B cell (primary cell): ENCODE data around the gene SSTR1. TPM values are rescaled to one million over a fixed set of nuclear protein-coding genes. Genes with fewer than 3 reads are reported as not detected.

ENCODE experiments used
- ATAC-seq: fragments of 200-7000 bp; cut with Tn5 transposase; one replicate; pipeline ENCODE4 v1.10.0; 2021; ENCODE audit warnings: low read depth, mild to moderate bottlenecking, moderate number of reproducible peaks, moderate library complexity
- CTCF ChIA-PET: fragments of 350-600 bp; sonication (Branson Sonifier 250); formaldehyde crosslinking; loops from one replicate; lab custom pipeline; 2021; ENCODE audit warnings: antibody characterized with exemption, inconsistent platforms; lab: Charles Lee
- POLR2A ChIA-PET: fragments of 350-600 bp; sonication (Branson Sonifier 250); formaldehyde crosslinking; loops from one replicate; lab custom pipeline; 2021; ENCODE audit warnings: antibody characterized with exemption; lab: Charles Lee
- DNase-seq: peaks from one replicate; pipeline ENCODE4 v3.0.0; 2013
- H2AFZ ChIP-seq: 2 replicates; pipeline ENCODE4 v1.6.1; 2012; ENCODE audit warnings: mild to moderate bottlenecking, low read depth, low read length; ENCODE audit not compliant: insufficient read depth, poor library complexity, severe bottlenecking
- H3K27ac ChIP-seq, 2 donors: 1 replicate in 1 of 2; 2 replicates in 1 of 2; pipeline ENCODE4 v1.5.1; 2012 to 2013; ENCODE audit warnings: low read length in 2 of 2, mild to moderate bottlenecking in 2 of 2, moderate library complexity in 1 of 2
- H3K27me3 ChIP-seq, 4 experiments: fragments of 200-600 bp in 1 of 4; sonication (generic) in 1 of 4; replicated peaks in 1 of 4; 1 replicate in 2 of 4; 2 replicates in 2 of 4; pipeline versions ENCODE4 v1.6.1 to v1.7.0; 2013 to 2016; ENCODE audit warnings: low read length in 3 of 4, mild to moderate bottlenecking in 2 of 4, mixed read lengths in 1 of 4, moderate library complexity in 1 of 4; ENCODE audit not compliant: insufficient read depth in 4 of 4, control insufficient read depth in 3 of 4; ENCODE audit errors: control extremely low read depth in 1 of 4
- H3K36me3 ChIP-seq, 2 experiments: replicated peaks in 1 of 2; 1 replicate in 1 of 2; 2 replicates in 1 of 2; pipeline versions ENCODE4 v1.6.1 to v1.7.1; 2013; ENCODE audit warnings: low read length in 1 of 2; ENCODE audit not compliant: insufficient read depth in 2 of 2, control insufficient read depth in 1 of 2; ENCODE audit errors: control extremely low read depth in 1 of 2, extremely low read depth in 1 of 2
- H3K4me1 ChIP-seq, 2 donors: fragments of 200-600 bp in 1 of 2; sonication (generic) in 1 of 2; 1 replicate in 1 of 2; 2 replicates in 1 of 2; pipeline versions ENCODE4 v1.5.1 to v1.6.1; 2013 to 2017; ENCODE audit warnings: low read length in 2 of 2; ENCODE audit not compliant: control insufficient read depth in 2 of 2, insufficient read depth in 2 of 2
- H3K4me2 ChIP-seq: replicated peaks from 2 replicates; pipeline ENCODE3; 2012; ENCODE audit warnings: mild to moderate bottlenecking, low read depth, low read length; ENCODE audit not compliant: poor library complexity, severe bottlenecking
- H3K4me3 ChIP-seq, 5 experiments: fragments of 200-600 bp in 1 of 5; sonication (generic) in 1 of 5; 1 replicate in 3 of 5; 2 replicates in 2 of 5; pipeline versions ENCODE4 v1.5.1 to v1.7.0; 2011 to 2016; ENCODE audit warnings: low read length in 4 of 5, mild to moderate bottlenecking in 4 of 5, low read depth in 2 of 5, control low read depth in 1 of 5, moderate library complexity in 1 of 5; ENCODE audit not compliant: insufficient read depth in 1 of 5; ENCODE audit errors: control extremely low read depth in 1 of 5, extremely low read depth in 1 of 5
- H3K79me2 ChIP-seq: fragments of 200-600 bp; sonication (generic); one replicate; pipeline ENCODE4 v1.6.0; 2016; ENCODE audit warnings: low read length; ENCODE audit not compliant: control insufficient read depth, insufficient read depth
- H3K9ac ChIP-seq: fragments of 200-600 bp; sonication (generic); 2 replicates; pipeline ENCODE4 v1.6.1; 2017; ENCODE audit warnings: mild to moderate bottlenecking, low read length, moderate library complexity
- H3K9me3 ChIP-seq, 3 donors: one replicate each; pipeline versions ENCODE4 v1.6.1 to v1.7.1; 2013; ENCODE audit warnings: low read length in 2 of 3; ENCODE audit not compliant: control insufficient read depth in 2 of 3, insufficient read depth in 1 of 3; ENCODE audit errors: control extremely low read depth in 1 of 3
- H4K20me1 ChIP-seq: 2 replicates; pipeline ENCODE4 v1.6.0; 2012; ENCODE audit warnings: mild to moderate bottlenecking, low read length; ENCODE audit not compliant: insufficient read depth, control insufficient read depth, poor library complexity, severe bottlenecking
- H3K27ac Mint-ChIP-seq: one replicate; pipeline ENCODE4 v1.8.0; 2021; ENCODE audit warnings: mixed read lengths
- H3K27me3 Mint-ChIP-seq: one replicate; pipeline ENCODE4 v1.8.0; 2021; ENCODE audit warnings: mixed read lengths
- H3K4me1 Mint-ChIP-seq: one replicate; pipeline ENCODE4 v1.8.0; 2021; ENCODE audit warnings: mixed read lengths
- H3K4me3 Mint-ChIP-seq: one replicate; pipeline ENCODE4 v1.8.0; 2021; ENCODE audit warnings: mixed read lengths
- H3K9me3 Mint-ChIP-seq: one replicate; pipeline ENCODE4 v1.8.0; 2022; ENCODE audit warnings: mixed read lengths; ENCODE audit not compliant: insufficient read depth
- CTCF ChIP-seq: fragments of 200-600 bp; IDR thresholded peaks from one replicate; pipeline ENCODE4 v1.8.0; 2022; ENCODE audit warnings: antibody characterized with exemption, mild to moderate bottlenecking
- EZH2 ChIP-seq: IDR thresholded peaks from 2 replicates; pipeline ENCODE4 v1.6.1; 2012; ENCODE audit warnings: borderline replicate concordance, low read depth, mild to moderate bottlenecking, moderate library complexity, low read length; ENCODE audit not compliant: insufficient read depth, poor library complexity, severe bottlenecking
- WGBS: methylation state at CpG from one replicate; pipeline ENCODE4 v1.1.5; 2013; ENCODE audit warnings: missing lambda C conversion rate; ENCODE audit not compliant: insufficient coverage; 5-methylcytosine and 5-hydroxymethylcytosine counted together
- intact Hi-C: fragments of 100-400 bp; cut with micrococcal nuclease; formaldehyde crosslinking; loops from one replicate; pipeline ENCODE4 v1.10.0; 2022
- polyA plus RNA-seq: library from polyadenylated mRNA; depleted of rRNA; stranded (reverse); fragments of >200 nt; gene quantifications from 2 replicates; pipeline ENCODE4 v1.2.3, GENCODE V29; 2012
- total RNA-seq, 2 donors: library from RNA; stranded (reverse); fragments of 120-200 nt in 1 of 2; gene quantifications; 1 replicate in 1 of 2; 2 replicates in 1 of 2; pipeline versions ENCODE4 v1.2.3 to v1.2.4, GENCODE V29; 2013 to 2022

The SSTR1 gene
- total and polyA plus RNA-seq, 2 donors (not counting 1 experiment from before 2014, with no cell fraction given): not detected

GRCh38 chr14:38168416-38168815, 39.3 kb upstream of the SSTR1 start:
- Mint-ChIP-seq H3K27ac (no peak overlapping the region), H3K4me3 (no peak overlapping the region), H3K4me1 (no peaks in the 10 kb centered on the region), H3K27me3 (no peaks in the 10 kb centered on the region), H3K9me3 (no peaks in the 10 kb centered on the region)
- H3K4me2 ChIP-seq: no peak overlapping the region
- no peaks in the 10 kb centered on the region for H3K9me3 ChIP-seq
- intact Hi-C loops: no loop called here
- ATAC-seq (no peak), DNase-seq (no peak)
- H3K4me3 ChIP-seq: no peak overlapping the region
- H4K20me1 ChIP-seq: no peaks in the 10 kb centered on the region
- no peaks in the 10 kb centered on the region for H3K4me1 ChIP-seq
- TF ChIP-seq EZH2 (no peak), CTCF (no peak)
- no CpG with 5 or more reads among the region's 2 CpGs for WGBS
- ChIA-PET CTCF (no interaction called here), POLR2A (no interaction called here)
- no peak overlapping the region for H2AFZ ChIP-seq
- no peaks in the 10 kb centered on the region for H3K27me3 ChIP-seq
- H3K27ac ChIP-seq: no peak overlapping the region
- H3K79me2 ChIP-seq: no peaks in the 10 kb centered on the region
- H3K9ac ChIP-seq: no peak overlapping the region
- no peaks in the 10 kb centered on the region for H3K36me3 ChIP-seq

- ChIA-PET CTCF (no interaction called here), POLR2A (no interaction called here)
- Mint-ChIP-seq H3K9me3 (no peaks in the 10 kb centered on the region), H3K4me3 (no peak overlapping the region), H3K27ac (no peak overlapping the region), H3K4me1 (no peaks in the 10 kb centered on the region), H3K27me3 (no peaks in the 10 kb centered on the region)
- ATAC-seq (no peak), DNase-seq (no peak)
- no peak overlapping the region for H3K4me3 ChIP-seq
- H3K79me2 ChIP-seq: no peaks in the 10 kb centered on the region
- H3K4me2 ChIP-seq: no peak overlapping the region
- H3K27ac ChIP-seq: no peak overlapping the region
- WGBS: 86% methylated on average over 2 of the region's 2 CpGs
- intact Hi-C loops: no loop called here
- no peaks in the 10 kb centered on the region for H4K20me1 ChIP-seq
- H2AFZ ChIP-seq: no peak overlapping the region
- no peak overlapping the region for H3K9ac ChIP-seq
- no peaks in the 10 kb centered on the region for H3K9me3 ChIP-seq
- no peak for TF ChIP-seq CTCF
- no peak for TF ChIP-seq EZH2
- H3K36me3 ChIP-seq: no peaks in the 10 kb centered on the region
- no peaks in the 10 kb centered on the region for H3K27me3 ChIP-seq
- no peaks in the 10 kb centered on the region for H3K4me1 ChIP-seq
Observed at GRCh38 chr14:38171197-38171596, 36.5 kb upstream of the SSTR1 start.
